Right lobe of liver (tissue), 4 donors: ENCODE results near the gene STOX2.

Experiments
- POLR2A ChIP-seq: fragments of 450-650 bp; IDR thresholded peaks from one replicate; pipeline ENCODE4 v1.6.1; 2017; ENCODE audit warnings: antibody characterized with exemption, mild to moderate bottlenecking
- TF ChIP-seq, protein P1 (sequence below), 4 donors: fragments of 200-600 bp in 3 of 4; fragments of 450-650 bp in 1 of 4; IDR thresholded peaks; one replicate each; pipeline versions ENCODE4 v1.5.1 to v1.8.0; 2016 to 2022; ENCODE audit warnings: antibody characterized with exemption in 4 of 4, mild to moderate bottlenecking in 2 of 4
- donor health status: DM: no; HTN: no; CAD: no.
- donor health status: DM: no; HTN: no; CAD: no.
- donor health status: DM: no; HTN: yes; CAD: no.

GRCh38 chr4:183999435-183999834 is 94.3 kb downstream of the STOX2 start:
- TF ChIP-seq, protein P1, sequence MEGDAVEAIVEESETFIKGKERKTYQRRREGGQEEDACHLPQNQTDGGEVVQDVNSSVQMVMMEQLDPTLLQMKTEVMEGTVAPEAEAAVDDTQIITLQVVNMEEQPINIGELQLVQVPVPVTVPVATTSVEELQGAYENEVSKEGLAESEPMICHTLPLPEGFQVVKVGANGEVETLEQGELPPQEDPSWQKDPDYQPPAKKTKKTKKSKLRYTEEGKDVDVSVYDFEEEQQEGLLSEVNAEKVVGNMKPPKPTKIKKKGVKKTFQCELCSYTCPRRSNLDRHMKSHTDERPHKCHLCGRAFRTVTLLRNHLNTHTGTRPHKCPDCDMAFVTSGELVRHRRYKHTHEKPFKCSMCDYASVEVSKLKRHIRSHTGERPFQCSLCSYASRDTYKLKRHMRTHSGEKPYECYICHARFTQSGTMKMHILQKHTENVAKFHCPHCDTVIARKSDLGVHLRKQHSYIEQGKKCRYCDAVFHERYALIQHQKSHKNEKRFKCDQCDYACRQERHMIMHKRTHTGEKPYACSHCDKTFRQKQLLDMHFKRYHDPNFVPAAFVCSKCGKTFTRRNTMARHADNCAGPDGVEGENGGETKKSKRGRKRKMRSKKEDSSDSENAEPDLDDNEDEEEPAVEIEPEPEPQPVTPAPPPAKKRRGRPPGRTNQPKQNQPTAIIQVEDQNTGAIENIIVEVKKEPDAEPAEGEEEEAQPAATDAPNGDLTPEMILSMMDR (IDR thresholded peaks at IDR 0.05) = no peak
- TF ChIP-seq POLR2A = no peak
